ENCODE measurements around the gene ELOA. TPM values are rescaled to one million over a fixed set of nuclear protein-coding genes. Genes with fewer than 3 reads are reported as not detected.

Gene ELOA
- total and polyA plus RNA-seq, 2 of the 13 experiments (the other 11 are each of a cell fraction or from before 2014, with no cell fraction given) = 14.2 to 28.5 TPM

DNA sequence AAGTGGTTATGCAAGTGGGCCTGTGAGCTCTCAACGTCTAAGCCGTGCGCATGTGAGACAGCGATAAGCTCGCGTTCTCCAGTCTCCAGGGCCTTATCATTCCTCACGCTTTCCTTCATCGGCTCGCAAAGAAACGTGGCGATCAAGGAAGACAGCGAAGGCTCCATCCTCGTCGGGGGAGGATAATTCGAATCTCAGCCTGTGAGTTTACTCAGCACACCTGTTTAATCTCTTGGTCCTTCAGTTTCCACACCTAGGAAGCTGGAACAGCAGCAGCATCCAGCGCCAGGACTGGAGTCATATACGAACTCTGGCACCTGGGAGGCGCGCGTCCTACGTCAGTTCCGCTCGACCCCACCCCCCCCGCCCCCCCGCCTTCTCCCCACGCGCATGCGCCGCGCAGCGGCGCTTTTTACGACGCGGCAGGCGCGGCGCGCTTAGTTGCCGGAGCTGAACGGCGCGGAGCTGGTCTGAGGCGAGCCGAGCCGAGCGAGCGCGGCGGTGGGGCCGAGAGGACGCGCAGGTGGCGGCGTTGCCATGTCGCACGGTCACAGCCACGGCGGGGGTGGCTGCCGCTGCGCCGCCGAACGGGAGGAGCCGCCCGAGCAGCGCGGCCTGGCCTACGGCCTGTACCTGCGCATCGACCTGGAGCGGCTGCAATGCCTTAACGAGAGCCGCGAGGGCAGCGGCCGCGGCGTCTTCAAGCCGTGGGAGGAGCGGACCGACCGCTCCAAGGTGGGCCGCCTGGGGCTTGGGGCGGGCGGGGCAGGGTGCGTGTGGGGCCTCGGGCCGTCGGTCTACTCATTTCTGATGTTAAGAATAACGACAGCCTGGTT lies 34.9 kb downstream of the ELOA start, which contains the start of gene PITHD1 (continued):
- TF ChIP-seq KAT2B (IDR thresholded peaks at IDR 0.05; ENCODE audit: borderline replicate concordance, low read depth, low read length) (no peak), CEBPG (CRISPR knock-in tag; IDR thresholded peaks at IDR 0.05) (peak; percentile 74), SALL1 (CRISPR knock-in tag; IDR thresholded peaks at IDR 0.05) (peak; percentile 80), MLLT10 (CRISPR knock-in tag; IDR thresholded peaks at IDR 0.05) (no peak), ZNF451 (CRISPR knock-in tag; IDR thresholded peaks at IDR 0.05) (no peak), ZNF556 (CRISPR knock-in tag; IDR thresholded peaks at IDR 0.05; ENCODE audit: borderline replicate concordance) (no peak), NR1H2 (CRISPR knock-in tag; IDR thresholded peaks at IDR 0.05; ENCODE audit: borderline replicate concordance, low read depth) (no peak), ZNF296 (CRISPR knock-in tag; conservative IDR thresholded peaks at IDR 0.05) (no peak), ZNF235 (CRISPR knock-in tag; IDR thresholded peaks at IDR 0.05; ENCODE audit: borderline replicate concordance) (0 out of 2 replicates have a peak, but pooled peaks have one; percentile 20), YEATS4 (CRISPR knock-in tag; IDR thresholded peaks at IDR 0.05; ENCODE audit: borderline replicate concordance) (peak; percentile 55; the same call in 1 of the 2 replicates), ZZZ3 (CRISPR knock-in tag; IDR thresholded peaks at IDR 0.05; ENCODE audit: borderline replicate concordance) (no peak; the same call in 1 of the 2 replicates)
- TF ChIP-seq, protein P1, sequence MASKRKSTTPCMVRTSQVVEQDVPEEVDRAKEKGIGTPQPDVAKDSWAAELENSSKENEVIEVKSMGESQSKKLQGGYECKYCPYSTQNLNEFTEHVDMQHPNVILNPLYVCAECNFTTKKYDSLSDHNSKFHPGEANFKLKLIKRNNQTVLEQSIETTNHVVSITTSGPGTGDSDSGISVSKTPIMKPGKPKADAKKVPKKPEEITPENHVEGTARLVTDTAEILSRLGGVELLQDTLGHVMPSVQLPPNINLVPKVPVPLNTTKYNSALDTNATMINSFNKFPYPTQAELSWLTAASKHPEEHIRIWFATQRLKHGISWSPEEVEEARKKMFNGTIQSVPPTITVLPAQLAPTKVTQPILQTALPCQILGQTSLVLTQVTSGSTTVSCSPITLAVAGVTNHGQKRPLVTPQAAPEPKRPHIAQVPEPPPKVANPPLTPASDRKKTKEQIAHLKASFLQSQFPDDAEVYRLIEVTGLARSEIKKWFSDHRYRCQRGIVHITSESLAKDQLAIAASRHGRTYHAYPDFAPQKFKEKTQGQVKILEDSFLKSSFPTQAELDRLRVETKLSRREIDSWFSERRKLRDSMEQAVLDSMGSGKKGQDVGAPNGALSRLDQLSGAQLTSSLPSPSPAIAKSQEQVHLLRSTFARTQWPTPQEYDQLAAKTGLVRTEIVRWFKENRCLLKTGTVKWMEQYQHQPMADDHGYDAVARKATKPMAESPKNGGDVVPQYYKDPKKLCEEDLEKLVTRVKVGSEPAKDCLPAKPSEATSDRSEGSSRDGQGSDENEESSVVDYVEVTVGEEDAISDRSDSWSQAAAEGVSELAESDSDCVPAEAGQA (IDR thresholded peaks at IDR 0.05; ENCODE audit: low read depth) = peak; percentile 69; the same call in 1 of the 2 replicates
- TF ChIP-seq, protein P1 (CRISPR knock-in tag; IDR thresholded peaks at IDR 0.05; ENCODE audit: borderline replicate concordance) = peak; percentile 73; the same call in 1 of the 2 replicates
- TF ChIP-seq, protein P2, sequence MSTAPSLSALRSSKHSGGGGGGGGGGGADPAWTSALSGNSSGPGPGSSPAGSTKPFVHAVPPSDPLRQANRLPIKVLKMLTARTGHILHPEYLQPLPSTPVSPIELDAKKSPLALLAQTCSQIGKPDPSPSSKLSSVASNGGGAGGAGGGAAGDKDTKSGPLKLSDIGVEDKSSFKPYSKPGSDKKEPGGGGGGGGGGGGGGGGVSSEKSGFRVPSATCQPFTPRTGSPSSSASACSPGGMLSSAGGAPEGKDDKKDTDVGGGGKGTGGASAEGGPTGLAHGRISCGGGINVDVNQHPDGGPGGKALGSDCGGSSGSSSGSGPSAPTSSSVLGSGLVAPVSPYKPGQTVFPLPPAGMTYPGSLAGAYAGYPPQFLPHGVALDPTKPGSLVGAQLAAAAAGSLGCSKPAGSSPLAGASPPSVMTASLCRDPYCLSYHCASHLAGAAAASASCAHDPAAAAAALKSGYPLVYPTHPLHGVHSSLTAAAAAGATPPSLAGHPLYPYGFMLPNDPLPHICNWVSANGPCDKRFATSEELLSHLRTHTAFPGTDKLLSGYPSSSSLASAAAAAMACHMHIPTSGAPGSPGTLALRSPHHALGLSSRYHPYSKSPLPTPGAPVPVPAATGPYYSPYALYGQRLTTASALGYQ (CRISPR knock-in tag; IDR thresholded peaks at IDR 0.05) = peak; percentile 52; the same call in 1 of the 2 replicates
- TF ChIP-seq, protein P3, sequence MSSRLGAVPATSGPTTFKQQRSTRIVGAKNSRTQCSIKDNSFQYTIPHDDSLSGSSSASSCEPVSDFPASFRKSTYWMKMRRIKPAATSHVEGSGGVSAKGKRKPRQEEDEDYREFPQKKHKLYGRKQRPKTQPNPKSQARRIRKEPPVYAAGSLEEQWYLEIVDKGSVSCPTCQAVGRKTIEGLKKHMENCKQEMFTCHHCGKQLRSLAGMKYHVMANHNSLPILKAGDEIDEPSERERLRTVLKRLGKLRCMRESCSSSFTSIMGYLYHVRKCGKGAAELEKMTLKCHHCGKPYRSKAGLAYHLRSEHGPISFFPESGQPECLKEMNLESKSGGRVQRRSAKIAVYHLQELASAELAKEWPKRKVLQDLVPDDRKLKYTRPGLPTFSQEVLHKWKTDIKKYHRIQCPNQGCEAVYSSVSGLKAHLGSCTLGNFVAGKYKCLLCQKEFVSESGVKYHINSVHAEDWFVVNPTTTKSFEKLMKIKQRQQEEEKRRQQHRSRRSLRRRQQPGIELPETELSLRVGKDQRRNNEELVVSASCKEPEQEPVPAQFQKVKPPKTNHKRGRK (CRISPR knock-in tag; IDR thresholded peaks at IDR 0.05) = no peak
- TF ChIP-seq, protein P4, sequence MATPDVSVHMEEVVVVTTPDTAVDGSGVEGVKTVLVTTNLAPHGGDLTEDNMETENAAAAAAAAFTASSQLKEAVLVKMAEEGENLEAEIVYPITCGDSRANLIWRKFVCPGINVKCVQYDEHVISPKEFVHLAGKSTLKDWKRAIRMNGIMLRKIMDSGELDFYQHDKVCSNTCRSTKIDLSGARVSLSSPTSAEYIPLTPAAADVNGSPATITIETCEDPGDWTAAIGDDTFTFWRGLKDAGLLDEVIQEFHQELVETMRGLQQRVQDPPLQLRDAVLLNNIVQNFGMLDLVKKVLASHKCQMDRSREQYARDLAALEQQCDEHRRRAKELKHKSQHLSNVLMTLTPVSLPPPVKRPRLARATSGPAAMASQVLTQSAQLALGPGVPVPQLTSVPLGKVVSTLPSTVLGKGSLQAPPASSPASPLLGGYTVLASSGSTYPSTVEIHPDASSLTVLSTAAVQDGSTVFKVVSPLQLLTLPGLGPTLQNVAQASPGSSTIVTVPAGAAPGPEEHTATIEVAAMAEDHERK (CRISPR knock-in tag; IDR thresholded peaks at IDR 0.05; ENCODE audit: low read depth) = no peak; the same call in 1 of the 2 replicates
- TF ChIP-seq, protein P5, sequence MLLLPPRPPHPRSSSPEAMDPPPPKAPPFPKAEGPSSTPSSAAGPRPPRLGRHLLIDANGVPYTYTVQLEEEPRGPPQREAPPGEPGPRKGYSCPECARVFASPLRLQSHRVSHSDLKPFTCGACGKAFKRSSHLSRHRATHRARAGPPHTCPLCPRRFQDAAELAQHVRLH (CRISPR knock-in tag; IDR thresholded peaks at IDR 0.05; ENCODE audit: borderline replicate concordance, low read depth) = no peak
